Measurements from ENCODE around the gene STUM.

DNA sequence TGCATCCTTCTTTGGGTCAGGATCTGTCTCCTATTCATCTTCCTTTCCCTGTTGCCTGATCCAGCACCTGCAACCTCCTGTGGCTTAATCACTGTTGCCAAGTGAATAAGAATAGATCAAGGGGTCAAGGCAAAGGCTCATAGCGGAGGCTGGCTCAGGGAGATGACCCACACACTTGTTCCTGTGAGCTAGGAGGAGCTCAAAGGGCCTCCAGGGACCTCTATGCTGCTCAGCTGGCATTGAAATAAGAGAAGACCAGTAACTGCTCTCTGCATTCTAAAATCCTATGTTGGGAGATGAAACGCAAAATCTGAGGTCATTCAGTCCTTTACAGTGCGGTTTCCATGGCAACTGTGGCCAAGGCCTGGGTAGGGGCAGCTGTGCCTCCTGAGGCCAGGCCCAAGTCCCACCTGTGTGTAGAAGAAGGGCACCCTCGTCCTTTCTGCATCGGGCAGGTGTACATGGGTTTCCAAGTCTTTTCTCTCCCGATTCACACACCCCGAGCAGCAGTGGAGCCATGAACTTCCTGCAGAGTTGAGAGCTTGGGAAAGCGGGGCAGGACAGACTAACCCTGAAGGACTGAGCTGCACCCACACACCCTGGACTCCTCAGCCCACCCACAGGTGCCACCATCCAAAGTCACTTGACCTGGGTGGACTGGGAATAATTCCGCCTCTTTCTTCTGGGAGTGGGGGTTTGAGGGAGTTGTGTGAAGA lies 27.8 kb upstream of the STUM start:
- TF ChIP-seq CHD4 (IDR thresholded peaks at IDR 0.05; ENCODE audit: borderline replicate concordance) (no peak), ZFP36 (IDR thresholded peaks at IDR 0.05; ENCODE audit: borderline replicate concordance, partially characterized antibody) (no peak), POLR2A (IDR thresholded peaks at IDR 0.05; ENCODE audit: low read length) (no peak), RFX5 (IDR thresholded peaks at IDR 0.05) (no peak), POLR2AphosphoS2 (conservative IDR thresholded peaks at IDR 0.05; ENCODE audit: low read length) (no peak), MAFK (IDR thresholded peaks at IDR 0.05; ENCODE audit: partially characterized antibody) (no peak), ATOH8 (CRISPR knock-in tag; IDR thresholded peaks at IDR 0.05; ENCODE audit: low read depth) (no peak), FOSL2 (IDR thresholded peaks at IDR 0.05) (no peak), FOSL2 (CRISPR knock-in tag; IDR thresholded peaks at IDR 0.05) (no peak), HDAC2 (IDR thresholded peaks at IDR 0.05) (no peak)
- TF ChIP-seq, protein P1, sequence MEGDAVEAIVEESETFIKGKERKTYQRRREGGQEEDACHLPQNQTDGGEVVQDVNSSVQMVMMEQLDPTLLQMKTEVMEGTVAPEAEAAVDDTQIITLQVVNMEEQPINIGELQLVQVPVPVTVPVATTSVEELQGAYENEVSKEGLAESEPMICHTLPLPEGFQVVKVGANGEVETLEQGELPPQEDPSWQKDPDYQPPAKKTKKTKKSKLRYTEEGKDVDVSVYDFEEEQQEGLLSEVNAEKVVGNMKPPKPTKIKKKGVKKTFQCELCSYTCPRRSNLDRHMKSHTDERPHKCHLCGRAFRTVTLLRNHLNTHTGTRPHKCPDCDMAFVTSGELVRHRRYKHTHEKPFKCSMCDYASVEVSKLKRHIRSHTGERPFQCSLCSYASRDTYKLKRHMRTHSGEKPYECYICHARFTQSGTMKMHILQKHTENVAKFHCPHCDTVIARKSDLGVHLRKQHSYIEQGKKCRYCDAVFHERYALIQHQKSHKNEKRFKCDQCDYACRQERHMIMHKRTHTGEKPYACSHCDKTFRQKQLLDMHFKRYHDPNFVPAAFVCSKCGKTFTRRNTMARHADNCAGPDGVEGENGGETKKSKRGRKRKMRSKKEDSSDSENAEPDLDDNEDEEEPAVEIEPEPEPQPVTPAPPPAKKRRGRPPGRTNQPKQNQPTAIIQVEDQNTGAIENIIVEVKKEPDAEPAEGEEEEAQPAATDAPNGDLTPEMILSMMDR (IDR thresholded peaks at IDR 0.05), result no peak
- TF ChIP-seq, protein P2, sequence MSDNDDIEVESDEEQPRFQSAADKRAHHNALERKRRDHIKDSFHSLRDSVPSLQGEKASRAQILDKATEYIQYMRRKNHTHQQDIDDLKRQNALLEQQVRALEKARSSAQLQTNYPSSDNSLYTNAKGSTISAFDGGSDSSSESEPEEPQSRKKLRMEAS (IDR thresholded peaks at IDR 0.05), result no peak
- TF ChIP-seq, protein P3, sequence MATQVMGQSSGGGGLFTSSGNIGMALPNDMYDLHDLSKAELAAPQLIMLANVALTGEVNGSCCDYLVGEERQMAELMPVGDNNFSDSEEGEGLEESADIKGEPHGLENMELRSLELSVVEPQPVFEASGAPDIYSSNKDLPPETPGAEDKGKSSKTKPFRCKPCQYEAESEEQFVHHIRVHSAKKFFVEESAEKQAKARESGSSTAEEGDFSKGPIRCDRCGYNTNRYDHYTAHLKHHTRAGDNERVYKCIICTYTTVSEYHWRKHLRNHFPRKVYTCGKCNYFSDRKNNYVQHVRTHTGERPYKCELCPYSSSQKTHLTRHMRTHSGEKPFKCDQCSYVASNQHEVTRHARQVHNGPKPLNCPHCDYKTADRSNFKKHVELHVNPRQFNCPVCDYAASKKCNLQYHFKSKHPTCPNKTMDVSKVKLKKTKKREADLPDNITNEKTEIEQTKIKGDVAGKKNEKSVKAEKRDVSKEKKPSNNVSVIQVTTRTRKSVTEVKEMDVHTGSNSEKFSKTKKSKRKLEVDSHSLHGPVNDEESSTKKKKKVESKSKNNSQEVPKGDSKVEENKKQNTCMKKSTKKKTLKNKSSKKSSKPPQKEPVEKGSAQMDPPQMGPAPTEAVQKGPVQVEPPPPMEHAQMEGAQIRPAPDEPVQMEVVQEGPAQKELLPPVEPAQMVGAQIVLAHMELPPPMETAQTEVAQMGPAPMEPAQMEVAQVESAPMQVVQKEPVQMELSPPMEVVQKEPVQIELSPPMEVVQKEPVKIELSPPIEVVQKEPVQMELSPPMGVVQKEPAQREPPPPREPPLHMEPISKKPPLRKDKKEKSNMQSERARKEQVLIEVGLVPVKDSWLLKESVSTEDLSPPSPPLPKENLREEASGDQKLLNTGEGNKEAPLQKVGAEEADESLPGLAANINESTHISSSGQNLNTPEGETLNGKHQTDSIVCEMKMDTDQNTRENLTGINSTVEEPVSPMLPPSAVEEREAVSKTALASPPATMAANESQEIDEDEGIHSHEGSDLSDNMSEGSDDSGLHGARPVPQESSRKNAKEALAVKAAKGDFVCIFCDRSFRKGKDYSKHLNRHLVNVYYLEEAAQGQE (IDR thresholded peaks at IDR 0.05), result no peak

Data from A549 (cell line).